GM12872 (cell line): Measurements from ENCODE around the gene COX7A1.

ENCODE experiments used
- TF ChIP-seq, protein P1 (sequence below): IDR thresholded peaks from 3 replicates; pipeline ENCODE4 v1.5.1; 2011; ENCODE audit warnings: low read depth, mild to moderate bottlenecking, low read length, moderate library complexity; ENCODE audit not compliant: insufficient read depth

COX7A1 gene

DNA sequence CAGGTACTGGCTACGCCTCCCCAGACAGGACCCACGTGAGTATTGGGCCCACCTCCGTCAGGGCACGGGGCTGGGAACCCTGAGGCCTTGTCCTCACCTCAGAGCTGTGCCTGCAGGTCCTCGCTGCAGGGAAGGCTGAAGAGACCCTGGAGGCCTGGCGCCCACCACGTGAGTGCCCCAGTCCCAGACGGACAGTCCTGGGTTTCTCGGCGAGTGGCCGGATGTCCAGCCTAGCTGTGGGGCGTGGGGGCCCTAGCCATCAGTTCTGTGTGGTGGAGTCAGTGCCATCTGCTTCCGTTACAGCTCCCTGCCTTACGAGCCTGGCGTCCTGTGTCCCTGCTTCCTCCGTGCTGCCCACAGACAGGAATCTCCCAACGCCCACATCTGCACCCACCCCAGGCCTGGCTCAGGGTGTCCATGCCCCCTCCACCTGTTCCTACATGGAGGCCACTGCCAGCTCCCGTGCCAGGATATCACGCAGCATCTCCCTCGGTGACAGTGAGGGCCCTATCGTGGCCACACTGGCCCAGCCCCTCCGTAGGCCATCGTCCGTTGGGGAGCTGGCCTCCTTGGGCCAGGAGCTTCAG, 49.1 kb downstream of the COX7A1 start:
- TF ChIP-seq, protein P1, sequence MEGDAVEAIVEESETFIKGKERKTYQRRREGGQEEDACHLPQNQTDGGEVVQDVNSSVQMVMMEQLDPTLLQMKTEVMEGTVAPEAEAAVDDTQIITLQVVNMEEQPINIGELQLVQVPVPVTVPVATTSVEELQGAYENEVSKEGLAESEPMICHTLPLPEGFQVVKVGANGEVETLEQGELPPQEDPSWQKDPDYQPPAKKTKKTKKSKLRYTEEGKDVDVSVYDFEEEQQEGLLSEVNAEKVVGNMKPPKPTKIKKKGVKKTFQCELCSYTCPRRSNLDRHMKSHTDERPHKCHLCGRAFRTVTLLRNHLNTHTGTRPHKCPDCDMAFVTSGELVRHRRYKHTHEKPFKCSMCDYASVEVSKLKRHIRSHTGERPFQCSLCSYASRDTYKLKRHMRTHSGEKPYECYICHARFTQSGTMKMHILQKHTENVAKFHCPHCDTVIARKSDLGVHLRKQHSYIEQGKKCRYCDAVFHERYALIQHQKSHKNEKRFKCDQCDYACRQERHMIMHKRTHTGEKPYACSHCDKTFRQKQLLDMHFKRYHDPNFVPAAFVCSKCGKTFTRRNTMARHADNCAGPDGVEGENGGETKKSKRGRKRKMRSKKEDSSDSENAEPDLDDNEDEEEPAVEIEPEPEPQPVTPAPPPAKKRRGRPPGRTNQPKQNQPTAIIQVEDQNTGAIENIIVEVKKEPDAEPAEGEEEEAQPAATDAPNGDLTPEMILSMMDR = no peak

DNA sequence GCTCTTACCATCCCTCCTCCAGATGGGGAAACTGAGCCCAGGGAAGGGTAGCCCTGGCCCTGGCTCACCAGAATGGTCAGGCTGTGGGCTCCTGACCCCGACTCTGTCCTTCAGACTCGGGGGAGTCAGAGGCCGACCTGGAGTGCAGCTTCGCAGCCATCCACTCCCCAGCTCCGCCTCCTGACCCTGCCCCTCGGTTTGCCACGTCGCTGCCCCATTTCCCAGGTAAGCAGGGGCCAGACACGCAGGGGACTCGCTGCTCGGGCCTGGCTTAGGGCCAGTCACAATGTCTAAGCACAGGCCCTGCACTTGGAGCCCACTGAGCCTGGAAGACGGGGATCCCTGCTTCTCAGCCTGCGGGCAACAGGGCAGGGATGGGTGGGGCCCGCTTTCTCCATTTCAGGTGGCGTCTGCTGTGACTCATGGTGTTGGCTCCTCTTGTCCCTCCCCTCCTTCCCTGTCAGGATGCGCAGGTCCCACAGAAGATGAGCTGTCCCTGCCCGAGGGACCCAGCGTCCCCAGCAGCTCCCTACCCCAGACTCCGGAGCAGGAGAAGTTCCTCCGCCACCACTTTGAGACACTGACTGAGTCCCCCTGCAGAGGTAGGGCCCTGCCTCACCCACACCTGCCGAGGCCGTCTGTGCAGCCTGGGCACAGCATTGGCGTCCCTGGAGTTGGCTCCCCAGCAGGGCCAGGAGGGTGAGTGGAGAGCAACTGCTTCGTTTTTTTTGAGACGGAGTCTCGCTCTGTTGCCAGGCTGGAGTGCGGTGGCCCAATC, 50.5 kb downstream of the COX7A1 start:
- TF ChIP-seq, protein P1 = no peak
